ENCODE results near the gene STXBP3. TPM values are rescaled to one million over a fixed set of nuclear protein-coding genes. Genes with fewer than 3 reads are reported as not detected.

The STXBP3 gene
- total RNA-seq, 4 donors from 2014 or later, result 57.4 to 80.7 (median 69.5) TPM

- no peak overlapping the region for H3K4me3 ChIP-seq (ENCODE audit: low read depth, poor library complexity, severe bottlenecking)
- 73 to 75% methylated on average over 6 of the region's 6 CpGs for WGBS, 2 donors
- TF ChIP-seq CTCF (IDR thresholded peaks at IDR 0.05), result no peak
- TF ChIP-seq POLR2A (IDR thresholded peaks at IDR 0.05), result no peak
- DNase-seq (ENCODE audit: low spot score in 2 of 2), result peak in 1 of 2 donors; percentile 46
- intact Hi-C loops (cut with DNase I; ENCODE audit: low total_unique reads), result no loop called here
Measured at GRCh38 chr1:108742253-108742652, 4.2 kb upstream of the STXBP3 start.

GRCh38 chr1:108745980-108746381 is 493 bp upstream of the STXBP3 start:
- no peak for DNase-seq (ENCODE audit: low spot score in 2 of 2)
- 35 to 36% methylated on average over 3 of the region's 3 CpGs for WGBS, 2 donors
- H3K4me3 ChIP-seq (ENCODE audit: low read depth, poor library complexity, severe bottlenecking), result no peak overlapping the region
- TF ChIP-seq CTCF (IDR thresholded peaks at IDR 0.05) (no peak), POLR2A (IDR thresholded peaks at IDR 0.05) (no peak)
- intact Hi-C loops (cut with DNase I; ENCODE audit: low total_unique reads), result no loop called here

DNA sequence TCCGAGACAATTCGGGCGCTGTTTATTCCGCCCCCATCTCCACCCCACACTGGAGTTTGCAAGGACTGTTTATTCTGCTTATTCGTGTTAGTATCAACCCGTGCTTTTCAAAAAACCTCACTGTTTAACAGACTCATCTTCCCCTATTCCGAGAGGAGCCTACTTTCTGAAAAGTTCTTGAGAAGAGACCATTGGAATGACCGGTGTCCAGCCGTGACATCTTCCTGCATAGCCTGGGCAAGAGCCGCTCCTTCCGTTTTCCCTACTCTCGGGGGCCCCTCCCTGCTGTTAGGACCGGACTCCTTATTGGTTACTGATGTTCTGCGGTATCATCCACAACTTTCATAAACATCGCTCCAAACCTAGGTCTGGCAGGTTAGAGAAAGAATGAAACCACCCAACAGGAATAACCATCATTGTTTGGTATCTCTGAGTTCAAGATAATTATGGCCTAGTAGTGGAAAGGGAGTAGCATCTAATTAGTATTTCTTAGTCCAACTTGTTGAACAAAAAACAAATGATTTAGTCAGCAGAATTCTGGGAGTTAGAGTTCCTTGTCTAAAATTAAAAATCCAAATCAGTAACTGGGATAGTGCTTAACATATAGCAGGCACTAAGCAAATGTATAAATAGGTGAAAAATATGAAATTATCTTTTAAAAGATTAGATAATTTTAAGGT is 837 bp downstream of the STXBP3 start:
- 0 to 1% methylated on average over 15 of the region's 15 CpGs for WGBS, 2 donors
- peak; percentile 79 to 94 for DNase-seq (ENCODE audit: low spot score in 2 of 2)
- H3K4me3 ChIP-seq (ENCODE audit: low read depth, poor library complexity, severe bottlenecking), result peak overlapping the region; percentile 85
- intact Hi-C loops (cut with DNase I; ENCODE audit: low total_unique reads), result no loop called here
- TF ChIP-seq POLR2A (IDR thresholded peaks at IDR 0.05), result peak in 1 of 2 donors; percentile 22
- no peak for TF ChIP-seq CTCF (IDR thresholded peaks at IDR 0.05)

DNA sequence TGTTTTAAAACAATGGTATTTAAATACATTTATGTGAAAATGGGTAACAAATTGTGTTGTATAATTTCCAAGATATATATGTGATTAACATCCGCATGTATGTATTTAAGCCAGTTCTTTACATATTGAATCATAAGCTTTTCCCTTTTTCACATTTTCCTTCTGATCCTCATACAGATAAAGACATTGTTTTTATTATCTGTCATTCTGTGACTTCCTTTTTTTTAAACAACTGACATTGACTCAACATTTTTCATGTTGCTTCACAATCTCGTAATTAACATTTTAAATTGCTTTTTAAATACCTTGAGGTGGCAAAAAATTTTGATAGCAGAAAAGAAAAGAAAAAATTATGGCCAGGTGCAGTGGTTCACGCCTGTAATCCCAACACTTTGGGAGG is 1.4 kb downstream of the STXBP3 start:
- TF ChIP-seq POLR2A (IDR thresholded peaks at IDR 0.05), result no peak
- TF ChIP-seq CTCF (IDR thresholded peaks at IDR 0.05), result no peak
- WGBS, 2 donors, result 69 to 73% methylated on average over 3 of the region's 3 CpGs
- no peak for DNase-seq (ENCODE audit: low spot score in 2 of 2)
- intact Hi-C loops (cut with DNase I; ENCODE audit: low total_unique reads), result no loop called here
- no peak overlapping the region for H3K4me3 ChIP-seq (ENCODE audit: low read depth, poor library complexity, severe bottlenecking)

DNA sequence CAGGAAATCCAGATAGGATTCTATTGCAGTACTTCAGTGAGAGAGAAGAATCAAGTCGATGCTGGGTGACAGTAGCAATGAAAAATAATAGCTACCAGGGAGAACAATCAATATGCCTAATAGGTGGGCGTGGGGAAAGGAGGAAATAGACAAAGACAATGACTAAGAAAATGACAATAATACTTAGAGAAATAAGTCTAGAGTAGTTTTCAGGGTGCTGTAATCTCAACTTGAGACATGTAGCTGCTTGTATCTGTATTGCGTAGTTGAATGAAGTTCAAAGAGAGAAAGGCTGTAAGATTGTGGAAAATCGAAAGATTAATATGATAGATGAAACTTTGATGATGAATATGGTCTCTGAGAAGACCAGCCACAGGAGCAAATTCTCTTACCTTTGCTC is 2.6 kb downstream of the STXBP3 start:
- TF ChIP-seq CTCF (IDR thresholded peaks at IDR 0.05), result no peak
- intact Hi-C loops (cut with DNase I; ENCODE audit: low total_unique reads), result no loop called here
- no peak overlapping the region for H3K4me3 ChIP-seq (ENCODE audit: low read depth, poor library complexity, severe bottlenecking)
- WGBS, 2 donors, result 59 to 67% methylated on average over 4 of the region's 4 CpGs
- no peak for DNase-seq (ENCODE audit: low spot score in 2 of 2)
